ENCODE results near the gene CLIC6. TPM values are rescaled to one million over a fixed set of nuclear protein-coding genes. Genes with fewer than 3 reads are reported as not detected.

The CLIC6 gene
- total RNA-seq = not detected

DNA sequence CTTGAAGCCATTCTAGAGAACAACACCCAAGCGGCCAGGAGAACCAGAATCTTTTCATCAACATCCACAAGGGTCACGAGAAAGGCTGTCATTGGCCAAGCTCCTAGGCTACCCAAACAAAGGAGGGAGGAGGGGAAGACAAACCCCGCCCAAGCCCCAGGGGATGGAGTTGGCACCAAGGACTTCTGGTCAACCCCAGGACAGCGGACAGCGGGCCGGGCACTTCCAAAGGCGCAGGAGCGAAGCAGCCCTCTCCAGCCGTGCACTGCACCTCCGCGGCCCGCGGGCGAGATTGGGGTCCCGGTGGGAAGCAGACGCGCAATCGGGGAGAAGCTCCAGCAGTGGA is at the start of gene CLIC6:
Gene CLIC6, plus strand, starts transcription at position 192 of the 346 bp plus-strand sequence. CDS start 395 bp downstream, outside the sequence.

Other genes with a start within 250 kb of the CLIC6 start
- gene SMIM34, start 245.0 kb upstream of the CLIC6 start, total RNA-seq = not detected
- gene KCNE1, start 156.8 kb upstream of the CLIC6 start, total RNA-seq = 2.2 TPM
- gene RCAN1, start 53.9 kb upstream of the CLIC6 start, total RNA-seq = 71.7 TPM

All from parietal lobe (tissue), 1 donor.